ENCODE data around the gene WFIKKN2. TPM values are rescaled to one million over a fixed set of nuclear protein-coding genes. Genes with fewer than 3 reads are reported as not detected.

The WFIKKN2 gene
- total and polyA plus RNA-seq, 2 of the 13 experiments (the other 11 are each of a cell fraction or from before 2014, with no cell fraction given): not detected

GRCh38 chr17:50890675-50891516 is 55.5 kb downstream of the WFIKKN2 start (continued):
- TF ChIP-seq, protein P1, sequence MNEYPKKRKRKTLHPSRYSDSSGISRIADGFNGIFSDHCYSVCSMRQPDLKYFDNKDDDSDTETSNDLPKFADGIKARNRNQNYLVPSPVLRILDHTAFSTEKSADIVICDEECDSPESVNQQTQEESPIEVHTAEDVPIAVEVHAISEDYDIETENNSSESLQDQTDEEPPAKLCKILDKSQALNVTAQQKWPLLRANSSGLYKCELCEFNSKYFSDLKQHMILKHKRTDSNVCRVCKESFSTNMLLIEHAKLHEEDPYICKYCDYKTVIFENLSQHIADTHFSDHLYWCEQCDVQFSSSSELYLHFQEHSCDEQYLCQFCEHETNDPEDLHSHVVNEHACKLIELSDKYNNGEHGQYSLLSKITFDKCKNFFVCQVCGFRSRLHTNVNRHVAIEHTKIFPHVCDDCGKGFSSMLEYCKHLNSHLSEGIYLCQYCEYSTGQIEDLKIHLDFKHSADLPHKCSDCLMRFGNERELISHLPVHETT (CRISPR knock-in tag; conservative IDR thresholded peaks at IDR 0.05): no peak; the same call in 1 of the 2 replicates
- TF ChIP-seq MYC (CRISPR knock-in tag; IDR thresholded peaks at IDR 0.05; ENCODE audit: borderline replicate concordance) (peak; percentile 57; the same call in 1 of the 2 replicates), SOX6 (IDR thresholded peaks at IDR 0.05) (no peak), SOX6 (CRISPR knock-in tag; IDR thresholded peaks at IDR 0.05) (peak; percentile 96), RFX5 (IDR thresholded peaks at IDR 0.05; ENCODE audit: low read depth, low read length) (no peak), SNRNP70 (IDR thresholded peaks at IDR 0.05; ENCODE audit: low read depth, low read length) (no peak), KAT8 (CRISPR knock-in tag; IDR thresholded peaks at IDR 0.05) (peak; percentile 78), KLF13 (CRISPR knock-in tag; IDR thresholded peaks at IDR 0.05) (no peak), AKAP8 (CRISPR knock-in tag; IDR thresholded peaks at IDR 0.05) (no peak), HCFC1 (IDR thresholded peaks at IDR 0.05; ENCODE audit: low read depth, low read length) (no peak), MED8 (CRISPR knock-in tag; IDR thresholded peaks at IDR 0.05; ENCODE audit: insufficient replicate concordance) (peak; percentile 64), ZNF12 (CRISPR knock-in tag; IDR thresholded peaks at IDR 0.05) (peak; percentile 62; the same call in 1 of the 2 replicates), ELK4 (CRISPR knock-in tag; IDR thresholded peaks at IDR 0.05; ENCODE audit: borderline replicate concordance) (no peak), RBAK (CRISPR knock-in tag; IDR thresholded peaks at IDR 0.05) (no peak), SP1 (IDR thresholded peaks at IDR 0.05) (no peak), SP1 (CRISPR knock-in tag; IDR thresholded peaks at IDR 0.05) (no peak), HOXD1 (CRISPR knock-in tag; IDR thresholded peaks at IDR 0.05) (no peak), WIZ (CRISPR knock-in tag; IDR thresholded peaks at IDR 0.05) (no peak), ZNF160 (CRISPR knock-in tag; IDR thresholded peaks at IDR 0.05) (no peak), HOXA5 (CRISPR knock-in tag; IDR thresholded peaks at IDR 0.05) (no peak), NR2F6 (IDR thresholded peaks at IDR 0.05) (peak; percentile 89), NR2F6 (CRISPR knock-in tag; IDR thresholded peaks at IDR 0.05) (peak; percentile 93), JUNB (CRISPR knock-in tag; IDR thresholded peaks at IDR 0.05; ENCODE audit: borderline replicate concordance) (peak; percentile 96), ZNF432 (CRISPR knock-in tag; IDR thresholded peaks at IDR 0.05; ENCODE audit: borderline replicate concordance) (no peak), GZF1 (CRISPR knock-in tag; IDR thresholded peaks at IDR 0.05) (no peak), RXRA (CRISPR knock-in tag; IDR thresholded peaks at IDR 0.05) (peak; percentile 98), HINFP (CRISPR knock-in tag; IDR thresholded peaks at IDR 0.05; ENCODE audit: low read depth) (no peak), ZNF709 (CRISPR knock-in tag; IDR thresholded peaks at IDR 0.05) (no peak)
